Measurements from ENCODE around the gene HCRTR1.

Gene HCRTR1

DNA sequence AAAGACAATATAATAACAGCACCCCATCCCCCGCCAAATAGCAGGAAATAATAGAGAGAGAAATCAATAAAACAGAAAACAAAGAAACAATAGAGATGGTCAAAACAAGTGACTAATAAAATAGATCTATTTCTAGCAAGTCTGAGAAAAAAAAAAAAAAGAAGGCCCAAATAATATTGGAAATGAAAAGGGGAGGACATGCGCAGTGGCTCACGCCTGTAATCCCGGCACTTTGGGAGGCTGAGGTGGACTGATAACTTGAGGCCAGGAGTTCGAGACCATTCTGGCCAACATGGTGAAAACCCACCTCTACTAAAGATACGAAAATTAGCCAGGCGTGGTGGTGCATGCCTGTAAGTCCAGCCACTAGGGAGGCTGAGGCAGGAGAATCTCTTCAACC, 18.5 kb upstream of the HCRTR1 start:
- DNase-seq (ENCODE audit: low spot score) = no peak

DNA sequence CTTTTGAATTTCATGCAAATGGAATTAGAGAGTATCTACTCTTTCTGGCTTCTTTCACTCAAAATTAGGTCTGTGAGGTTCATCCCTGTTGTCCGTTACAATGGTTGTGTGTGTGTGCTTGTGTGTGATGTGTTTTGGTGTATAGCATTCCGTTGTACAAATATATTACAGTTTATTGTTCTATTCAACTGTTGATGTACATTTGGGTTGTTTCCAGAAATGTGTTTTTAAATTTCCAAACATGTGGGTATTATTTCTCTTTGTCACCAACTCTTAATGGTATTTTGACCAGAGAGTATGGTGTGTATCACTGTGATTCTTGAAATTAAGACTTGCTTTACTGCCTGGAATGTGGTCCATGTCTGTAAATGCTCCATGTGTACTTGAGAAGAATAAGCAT, 16.8 kb upstream of the HCRTR1 start:
- DNase-seq (ENCODE audit: low spot score) = no peak

DNA sequence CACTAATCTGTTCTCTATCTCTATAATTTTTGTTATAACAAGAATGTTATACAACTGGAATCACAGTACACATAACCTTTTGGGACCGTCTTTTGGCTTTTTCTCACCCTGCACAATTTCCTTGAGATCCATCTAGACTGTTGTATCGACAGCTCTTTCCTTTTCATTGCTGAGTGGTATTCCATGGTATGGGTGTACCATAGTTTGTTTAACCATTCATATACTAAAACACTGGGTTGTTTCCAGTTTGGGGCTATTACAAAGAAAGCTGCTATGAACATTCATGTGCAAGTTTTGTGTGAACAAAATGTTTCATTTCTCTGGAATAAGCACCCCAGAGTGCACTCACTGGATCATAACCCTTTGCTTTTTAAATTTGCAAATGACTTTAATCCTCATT, 15.4 kb upstream of the HCRTR1 start:
- no peak for DNase-seq (ENCODE audit: low spot score)

DNA sequence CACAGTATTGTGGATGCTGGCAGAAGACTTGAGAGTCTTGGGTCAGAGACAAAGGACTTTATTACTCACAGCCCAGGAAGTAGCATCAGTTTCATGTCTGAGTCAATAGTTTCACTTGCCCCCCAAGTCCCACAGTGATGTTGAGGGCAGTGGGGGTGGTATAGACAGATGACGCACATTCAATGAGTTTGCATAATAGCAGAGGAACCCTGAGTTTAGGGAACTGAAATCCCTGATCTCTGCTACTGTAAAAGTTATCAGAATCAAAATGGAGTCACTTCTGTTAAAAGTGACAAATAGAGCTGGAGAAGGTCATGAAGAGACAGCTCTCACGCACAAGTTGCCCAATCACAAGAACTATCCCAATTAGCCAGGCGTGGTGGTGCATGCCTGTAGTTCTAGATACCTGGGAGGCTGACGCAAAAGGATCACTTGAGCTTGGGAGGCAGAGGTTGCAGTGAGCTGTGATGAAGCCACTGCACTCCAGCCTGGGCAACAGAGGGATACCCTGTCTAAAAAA, 11.5 kb upstream of the HCRTR1 start:
- peak; percentile 37 for DNase-seq (ENCODE audit: low spot score)

DNA sequence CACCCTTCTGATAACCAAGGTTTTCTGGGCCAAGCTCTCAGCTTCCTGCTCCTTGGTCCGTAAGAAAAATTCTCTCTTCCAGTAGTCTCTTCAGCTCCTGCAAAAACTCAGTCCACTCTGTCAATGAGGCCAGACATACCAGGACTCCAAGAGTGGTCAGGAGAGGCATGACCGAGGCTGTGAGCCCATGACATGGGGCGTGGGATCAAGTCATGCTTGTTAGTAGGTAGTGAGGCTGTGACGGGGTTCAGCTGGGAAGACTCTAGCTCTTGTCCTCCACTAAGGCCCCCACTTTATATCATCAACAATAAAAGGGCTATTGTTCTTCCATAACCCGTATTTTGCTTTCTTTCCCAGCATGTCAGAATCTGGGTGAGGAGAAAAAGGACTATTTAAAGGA, 10.1 kb upstream of the HCRTR1 start:
- no peak for DNase-seq (ENCODE audit: low spot score)

DNA sequence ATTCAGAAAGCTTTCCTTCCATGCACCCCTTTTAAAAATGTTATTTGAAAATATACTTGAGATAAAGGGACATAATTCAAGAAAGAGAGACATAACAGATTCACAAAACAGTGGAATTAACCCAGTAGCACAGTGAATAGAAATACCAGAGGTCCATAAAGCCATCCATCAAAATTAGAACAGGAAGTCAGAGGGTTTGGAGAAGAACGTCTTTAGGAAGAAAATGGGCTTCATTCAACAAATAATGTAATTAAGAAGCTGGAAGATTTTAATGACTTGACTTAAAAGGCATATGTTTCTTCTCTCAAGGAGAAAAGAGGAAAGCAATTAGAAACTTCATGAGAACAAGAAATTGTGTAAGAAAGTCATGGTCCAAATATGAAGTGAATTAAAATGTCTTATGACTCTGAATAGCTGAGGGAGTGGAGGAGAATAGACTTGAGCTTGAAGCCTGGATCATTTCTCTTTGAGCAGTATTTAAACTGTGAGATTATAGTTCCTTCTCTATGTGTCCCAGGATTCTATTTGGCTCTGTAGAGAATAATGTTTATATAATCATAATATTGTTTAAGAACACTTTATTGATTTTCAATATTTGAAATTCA, 7.9 kb upstream of the HCRTR1 start:
- DNase-seq (ENCODE audit: low spot score) = no peak

DNA sequence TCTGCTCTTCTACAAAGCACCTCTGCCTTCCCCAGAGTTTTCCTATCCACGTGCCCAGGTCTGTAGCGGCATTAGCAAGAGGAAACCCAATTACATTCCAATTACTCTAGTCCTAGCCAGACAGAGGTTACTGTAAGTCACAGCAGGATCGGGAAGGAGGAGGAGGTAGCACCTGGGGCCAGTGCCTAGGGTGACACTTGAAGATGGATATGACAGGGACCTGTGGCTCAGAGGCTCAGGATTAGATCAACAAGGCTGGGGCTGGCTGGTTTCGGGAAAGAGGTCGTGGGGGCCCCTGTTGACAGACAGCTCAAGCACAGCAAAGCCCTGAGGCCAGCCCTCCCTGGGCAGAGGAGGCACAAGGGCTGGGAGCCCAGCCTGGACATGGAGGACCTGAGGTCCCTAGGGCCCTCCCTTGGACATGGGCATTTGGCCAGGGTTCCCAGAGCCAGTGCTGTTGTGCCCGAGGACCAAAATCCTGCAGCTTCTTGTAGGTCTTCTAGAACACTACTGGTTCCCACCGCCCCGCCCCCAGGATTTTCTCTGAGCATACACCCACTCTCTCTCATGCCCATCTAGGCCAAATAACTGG, 3.0 kb upstream of the HCRTR1 start:
- DNase-seq (ENCODE audit: low spot score) = no peak

DNA sequence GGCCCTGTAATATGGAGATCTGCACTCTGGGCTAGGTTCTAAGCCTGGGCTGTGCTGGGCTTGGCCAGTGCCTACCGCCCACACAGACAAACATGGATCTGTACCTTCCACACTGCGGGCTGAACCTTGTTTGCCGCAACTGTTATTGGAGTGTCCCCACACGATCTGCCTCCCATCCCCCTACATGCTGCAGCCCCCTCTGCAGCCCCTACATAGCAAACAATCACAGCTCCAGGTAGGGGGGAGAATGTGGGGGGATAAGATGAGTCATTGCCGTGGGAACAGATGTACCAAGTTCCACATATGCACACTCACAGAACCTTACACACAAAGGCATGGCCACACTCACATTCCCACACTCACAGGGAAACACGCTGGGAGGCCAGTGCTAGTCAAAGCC, 2.1 kb upstream of the HCRTR1 start:
- no peak for DNase-seq (ENCODE audit: low spot score)

DNA sequence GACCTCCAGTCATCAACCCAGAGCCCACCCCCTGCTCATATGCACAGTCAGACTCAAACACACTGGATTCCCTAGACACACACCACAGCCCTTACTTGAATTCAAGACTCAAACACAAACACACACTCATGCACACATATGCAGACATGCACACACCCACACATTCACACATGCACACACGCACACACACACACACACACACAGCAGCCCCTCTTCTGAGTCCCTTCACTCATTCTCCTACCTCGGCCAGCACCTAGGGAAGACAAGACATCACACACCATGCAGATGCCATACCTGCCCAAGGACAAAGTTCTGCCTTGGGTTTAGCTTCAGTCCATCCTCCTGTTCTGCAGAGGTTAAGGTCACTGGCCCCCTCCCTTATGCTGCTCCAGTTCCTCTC, 1.6 kb upstream of the HCRTR1 start:
- no peak for DNase-seq (ENCODE audit: low spot score)

DNA sequence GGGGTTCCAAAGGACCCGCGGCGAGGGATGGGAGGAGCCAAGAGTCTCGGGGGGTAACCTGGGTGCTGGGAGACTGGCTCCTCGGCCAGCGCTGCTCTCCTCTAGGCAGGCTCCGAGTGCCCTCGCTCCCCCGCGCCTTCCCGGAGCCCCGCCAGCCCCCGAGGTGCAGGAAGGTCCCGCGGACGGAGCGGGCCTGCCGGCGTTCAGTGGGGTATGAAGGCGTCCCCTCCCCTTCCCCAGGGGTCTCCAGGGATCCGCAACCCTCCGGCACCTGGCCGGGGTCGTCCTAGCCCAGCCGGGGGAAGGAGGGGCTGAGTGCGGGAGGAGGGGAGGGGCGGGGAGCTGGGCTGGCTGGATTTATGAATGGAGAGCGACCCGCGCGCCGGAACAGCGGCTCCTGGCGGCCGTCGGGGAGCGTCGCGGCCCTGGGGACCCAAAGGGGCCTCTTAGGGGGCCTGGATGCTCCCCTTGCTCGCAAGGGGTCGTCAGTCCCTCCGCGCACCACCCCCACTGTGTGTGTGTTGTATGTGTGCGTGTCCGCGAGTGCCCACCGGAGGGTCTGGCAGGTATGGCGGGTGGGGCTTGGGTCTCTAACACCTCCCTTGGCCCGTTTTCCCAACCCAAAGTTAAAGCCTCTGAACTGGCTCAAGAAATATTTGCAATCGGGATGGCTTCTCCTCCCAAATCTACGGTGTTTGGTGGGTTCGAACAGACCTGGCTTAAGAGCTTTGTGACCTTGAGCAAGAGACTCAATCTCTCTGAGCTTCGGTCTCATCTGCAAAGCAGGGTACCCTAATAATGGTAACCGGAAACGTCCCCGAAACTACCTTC, 642 bp downstream of the HCRTR1 start:
- DNase-seq (ENCODE audit: low spot score) = peak; percentile 74

DNA sequence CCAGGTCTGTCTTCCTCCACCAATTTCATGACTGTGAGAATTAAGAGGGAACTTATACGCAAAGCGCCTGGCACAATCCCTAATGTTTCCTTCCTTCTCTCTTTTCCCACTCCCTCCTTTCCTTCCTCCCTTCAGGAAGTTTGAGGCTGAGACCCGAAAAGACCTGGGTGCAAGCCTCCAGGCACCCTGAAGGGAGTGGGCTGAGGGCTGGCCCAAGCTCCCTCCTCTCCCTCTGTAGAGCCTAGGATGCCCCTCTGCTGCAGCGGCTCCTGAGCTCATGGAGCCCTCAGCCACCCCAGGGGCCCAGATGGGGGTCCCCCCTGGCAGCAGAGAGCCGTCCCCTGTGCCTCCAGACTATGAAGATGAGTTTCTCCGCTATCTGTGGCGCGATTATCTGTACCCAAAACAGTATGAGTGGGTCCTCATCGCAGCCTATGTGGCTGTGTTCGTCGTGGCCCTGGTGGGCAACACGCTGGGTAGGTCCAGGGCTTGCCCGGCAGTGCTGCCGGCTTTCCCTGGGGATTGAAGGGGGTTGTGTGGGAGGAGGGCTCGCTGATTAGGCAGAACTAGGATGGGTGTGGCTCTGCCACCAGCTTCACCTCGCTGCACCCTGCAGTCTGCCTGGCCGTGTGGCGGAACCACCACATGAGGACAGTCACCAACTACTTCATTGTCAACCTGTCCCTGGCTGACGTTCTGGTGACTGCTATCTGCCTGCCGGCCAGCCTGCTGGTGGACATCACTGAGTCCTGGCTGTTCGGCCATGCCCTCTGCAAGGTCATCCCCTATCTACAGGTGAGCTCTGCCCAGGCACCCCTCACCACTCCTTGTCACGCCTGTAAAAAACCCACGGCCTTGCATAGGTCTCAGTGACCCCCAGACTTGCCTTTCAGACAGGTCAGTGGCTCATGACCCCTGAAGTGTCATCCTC, 1.7 kb downstream of the HCRTR1 start:
- no peak for DNase-seq (ENCODE audit: low spot score)

DNA sequence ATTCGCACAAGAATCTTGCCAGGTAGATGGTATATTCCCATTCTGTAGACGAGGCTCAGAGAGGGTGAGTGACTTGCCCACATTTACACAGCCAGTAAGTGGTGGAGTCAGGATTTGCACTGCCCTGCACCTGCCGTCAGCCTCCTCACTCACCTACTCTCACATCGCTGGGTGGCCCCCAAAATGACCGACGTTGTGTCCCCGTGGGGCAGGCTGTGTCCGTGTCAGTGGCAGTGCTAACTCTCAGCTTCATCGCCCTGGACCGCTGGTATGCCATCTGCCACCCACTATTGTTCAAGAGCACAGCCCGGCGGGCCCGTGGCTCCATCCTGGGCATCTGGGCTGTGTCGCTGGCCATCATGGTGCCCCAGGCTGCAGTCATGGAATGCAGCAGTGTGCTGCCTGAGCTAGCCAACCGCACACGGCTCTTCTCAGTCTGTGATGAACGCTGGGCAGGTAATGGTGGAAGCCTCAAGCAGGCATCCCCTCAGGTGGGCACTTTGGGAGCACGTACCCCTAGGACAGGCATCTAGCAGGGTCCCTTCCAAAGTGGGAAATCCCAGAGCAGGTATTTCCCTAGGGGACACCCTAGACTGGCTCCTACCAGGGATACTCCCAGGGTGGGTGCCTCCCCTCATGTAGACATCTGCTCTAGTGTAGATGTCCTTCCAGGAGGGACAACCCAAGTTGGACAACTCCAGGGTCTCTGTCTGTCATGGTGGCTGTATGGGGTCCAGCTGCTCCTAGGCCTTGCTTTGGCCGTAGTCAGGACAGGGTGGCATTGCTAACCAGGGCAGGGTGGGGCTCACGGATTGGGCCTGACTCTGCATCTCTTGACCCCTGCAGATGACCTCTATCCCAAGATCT, 3.4 kb downstream of the HCRTR1 start:
- DNase-seq (ENCODE audit: low spot score) = no peak

DNA sequence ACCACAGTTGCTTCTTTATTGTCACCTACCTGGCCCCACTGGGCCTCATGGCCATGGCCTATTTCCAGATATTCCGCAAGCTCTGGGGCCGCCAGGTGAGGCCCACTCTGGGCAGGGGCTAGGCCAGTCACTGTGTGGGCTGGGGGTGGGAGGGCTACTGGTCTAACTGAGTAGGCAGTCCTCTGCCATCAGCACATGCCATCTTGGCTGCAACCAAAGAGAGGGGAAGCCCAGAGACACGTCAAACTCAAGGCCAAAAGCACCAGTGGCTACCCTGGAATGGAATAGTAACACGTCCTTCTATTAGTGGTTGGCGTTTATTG, 4.0 kb downstream of the HCRTR1 start:
- no peak for DNase-seq (ENCODE audit: low spot score)

DNA sequence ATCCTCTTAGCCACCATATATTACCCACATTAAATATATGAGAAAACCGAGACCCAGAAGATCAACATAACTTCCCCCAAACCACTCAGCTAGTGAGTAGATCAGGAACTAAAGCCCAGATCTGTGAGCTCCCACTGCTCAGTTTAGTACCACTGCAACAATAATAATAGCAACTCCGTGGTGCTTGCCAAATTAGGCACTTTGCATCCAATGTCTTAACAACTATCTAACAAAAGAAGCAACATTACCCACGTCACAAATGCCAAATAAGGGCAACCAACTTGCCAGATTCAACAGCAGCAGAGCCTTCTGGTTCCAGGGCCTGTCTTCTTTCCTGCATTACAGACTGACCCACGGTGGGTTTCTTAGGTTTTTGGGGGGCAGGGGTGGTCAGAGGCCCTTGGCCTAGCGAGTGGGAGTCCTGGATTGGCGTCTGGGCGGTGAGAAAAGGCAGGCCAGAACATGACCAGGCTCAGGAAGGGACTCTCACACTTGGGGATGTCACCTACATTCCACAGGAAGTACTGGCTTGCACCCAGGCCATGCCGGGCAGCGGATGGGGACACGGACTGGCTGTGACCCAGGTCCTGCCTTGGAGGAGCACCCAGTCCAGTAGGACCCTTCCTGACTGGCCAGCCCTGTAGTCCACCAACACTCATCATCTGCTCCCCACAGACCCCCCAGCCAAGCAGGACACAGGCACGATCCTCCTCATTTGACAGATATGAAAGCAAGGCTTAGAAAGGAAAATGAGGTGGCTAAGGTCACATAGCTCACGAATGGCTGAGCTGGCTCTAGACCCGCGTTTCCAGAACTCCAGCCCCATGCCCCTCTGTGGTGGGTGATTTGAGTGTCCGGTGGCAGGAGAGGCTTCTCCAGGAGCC, 4.6 kb downstream of the HCRTR1 start:
- no peak for DNase-seq (ENCODE audit: low spot score)

DNA sequence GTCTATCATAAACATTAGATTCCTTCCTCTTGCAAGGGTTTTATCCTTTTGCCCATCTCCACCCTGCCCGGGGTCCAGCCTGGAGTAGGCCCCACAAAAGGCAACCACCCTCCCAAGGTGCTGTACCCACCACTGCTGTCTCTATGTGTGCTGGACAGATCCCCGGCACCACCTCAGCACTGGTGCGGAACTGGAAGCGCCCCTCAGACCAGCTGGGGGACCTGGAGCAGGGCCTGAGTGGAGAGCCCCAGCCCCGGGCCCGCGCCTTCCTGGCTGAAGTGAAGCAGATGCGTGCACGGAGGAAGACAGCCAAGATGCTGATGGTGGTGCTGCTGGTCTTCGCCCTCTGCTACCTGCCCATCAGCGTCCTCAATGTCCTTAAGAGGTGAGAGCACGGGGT, 5.9 kb downstream of the HCRTR1 start:
- DNase-seq (ENCODE audit: low spot score) = no peak

DNA sequence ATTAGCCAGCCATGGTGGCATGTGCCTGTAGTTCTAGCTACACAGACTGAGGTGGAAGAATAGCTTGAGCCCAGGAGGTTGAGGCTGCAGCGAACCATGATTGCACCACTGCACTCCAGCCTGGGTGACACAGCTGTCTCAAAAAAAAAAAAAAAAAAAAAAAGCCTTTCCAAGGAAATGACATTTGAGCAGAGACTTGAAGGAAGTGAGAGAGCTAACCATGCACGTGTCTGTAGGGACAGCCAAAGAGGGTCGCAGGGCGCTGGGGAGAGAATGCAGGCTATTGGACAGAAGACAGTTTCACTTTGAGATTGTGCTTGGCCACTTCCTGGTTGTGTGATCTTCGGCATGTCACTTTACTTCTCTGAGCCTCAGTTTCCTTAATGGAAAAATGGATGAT, 6.8 kb downstream of the HCRTR1 start:
- DNase-seq (ENCODE audit: low spot score) = no peak

DNA sequence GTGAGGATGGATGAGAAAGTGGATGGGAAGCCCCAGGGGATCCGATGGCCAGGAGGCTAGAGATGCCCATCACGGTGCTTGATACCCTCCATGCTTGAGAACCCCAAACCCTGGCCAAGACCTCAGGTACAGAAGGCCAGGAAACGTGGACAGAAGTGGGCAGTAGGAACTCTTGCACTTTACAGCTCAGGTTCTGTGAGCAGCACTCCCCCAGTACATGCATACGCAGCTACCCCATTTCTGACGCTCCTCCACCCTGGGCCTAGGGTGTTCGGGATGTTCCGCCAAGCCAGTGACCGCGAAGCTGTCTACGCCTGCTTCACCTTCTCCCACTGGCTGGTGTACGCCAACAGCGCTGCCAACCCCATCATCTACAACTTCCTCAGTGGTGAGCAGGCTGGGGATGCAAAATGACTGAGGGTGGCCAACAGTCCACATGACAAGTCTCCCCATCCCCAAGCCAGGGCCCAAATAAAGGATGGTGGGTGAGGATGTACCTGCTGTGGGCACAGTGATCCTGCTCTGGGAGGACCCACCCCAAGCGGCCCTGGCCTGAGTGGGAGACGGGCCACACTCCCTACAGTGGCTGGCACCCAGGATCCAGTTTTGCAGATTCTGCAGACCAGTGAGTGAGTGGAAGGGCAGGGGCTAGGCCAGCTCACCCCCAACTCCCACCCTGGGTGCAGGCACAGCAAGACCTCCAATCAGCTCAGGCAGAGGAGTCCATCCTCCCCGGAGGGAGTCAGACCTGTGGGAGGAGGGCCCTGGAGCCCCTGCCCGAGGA, 7.4 kb downstream of the HCRTR1 start:
- DNase-seq (ENCODE audit: low spot score) = no peak

DNA sequence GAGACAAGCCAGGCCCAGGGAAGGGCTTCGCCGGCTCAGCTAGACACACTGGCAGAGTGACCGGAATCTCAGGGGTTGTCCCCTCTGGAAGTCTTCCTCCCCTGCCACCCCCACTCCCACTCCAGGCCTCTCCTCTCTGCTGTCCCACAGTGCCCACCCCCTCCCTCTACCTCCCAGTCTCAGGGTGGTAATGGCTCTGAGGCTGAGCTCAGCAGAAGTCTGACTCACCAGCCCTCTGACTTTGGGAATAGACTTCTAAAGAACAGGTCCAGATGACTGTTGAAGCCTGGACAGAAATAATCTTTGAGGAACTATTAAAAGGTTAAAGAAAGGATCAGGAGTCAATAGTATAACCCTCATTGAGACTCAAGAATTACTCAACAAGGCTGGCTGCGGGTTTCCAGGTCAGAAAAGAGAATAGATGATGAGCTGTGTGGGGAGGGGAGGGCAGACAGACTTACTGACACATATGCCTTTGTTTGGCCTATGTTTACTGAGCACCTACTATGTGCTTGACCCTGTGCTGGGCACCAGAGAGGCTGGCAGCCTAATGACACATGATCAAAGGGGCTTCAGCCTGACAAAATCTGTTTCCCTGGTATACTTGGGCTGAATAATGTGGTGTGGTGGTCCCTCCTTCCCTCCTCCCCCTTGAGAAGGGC, 8.2 kb downstream of the HCRTR1 start:
- DNase-seq (ENCODE audit: low spot score) = no peak

Measured in germinal center (tissue), 1 donor.